Stomach smooth muscle (tissue), 2 donors: ENCODE data around the gene INSYN1.
"Not testable (repeated sequence)": the region's sequence is repeated elsewhere in the genome, so short reads cannot be mapped to it uniquely, and the experiment has no call there.

Experiments used
- H3K27ac ChIP-seq: one replicate; pipeline ENCODE4 v1.7.0; 2013; ENCODE audit warnings: mild to moderate bottlenecking, low read length, inconsistent platforms
- H3K27me3 ChIP-seq, 2 donors: one replicate each; pipeline ENCODE4 v1.7.0; 2013; ENCODE audit warnings: low read length in 2 of 2; ENCODE audit not compliant: insufficient read depth in 2 of 2, control insufficient read depth in 1 of 2
- H3K36me3 ChIP-seq, 2 donors: one replicate each; pipeline ENCODE4 v1.7.0; 2013; ENCODE audit warnings: low read length in 2 of 2; ENCODE audit not compliant: control insufficient read depth in 2 of 2, insufficient read depth in 2 of 2
- H3K4me1 ChIP-seq: one replicate; pipeline ENCODE4 v1.7.0; 2013; ENCODE audit warnings: low read length; ENCODE audit not compliant: control insufficient read depth, insufficient read depth
- H3K4me3 ChIP-seq, 2 donors: one replicate each; pipeline ENCODE4 v1.7.0; 2013; ENCODE audit warnings: low read length in 2 of 2
- H3K9ac ChIP-seq, 2 donors: one replicate each; pipeline ENCODE4 v1.7.0; 2013; ENCODE audit warnings: low read length in 2 of 2, mild to moderate bottlenecking in 1 of 2
- H3K9me3 ChIP-seq, 2 donors: one replicate each; pipeline ENCODE4 v1.7.0; 2013; ENCODE audit warnings: low read length in 2 of 2; ENCODE audit not compliant: control insufficient read depth in 2 of 2
- donor health status: healthy.
- donor health status: Pancreatic carcinoma.

Gene INSYN1

GRCh38 chr15:73712107-73712506 is 41.0 kb downstream of the INSYN1 start:
- peaks cover 44 to 50% of the 10 kb centered on the region in 2 donors for H3K36me3 ChIP-seq

GRCh38 chr15:73711526-73711925 is 41.6 kb downstream of the INSYN1 start:
- Histone ChIP-seq H3K4me3 (no peak overlapping the region), H3K27me3 (no peaks in the 10 kb centered on the region), H3K4me1 (no peaks in the 10 kb centered on the region), H3K27ac (no peak overlapping the region), H3K9me3 (no peaks in the 10 kb centered on the region), H3K36me3 (peaks cover 47 to 56% of the 10 kb centered on the region in 2 donors), H3K9ac (no peak overlapping the region)

More at GRCh38 chr15:73712107-73712506, 41.0 kb downstream of the INSYN1 start:
- Histone ChIP-seq H3K4me3 (no peak overlapping the region), H3K27ac (no peak overlapping the region), H3K9ac (no peak overlapping the region), H3K4me1 (no peaks in the 10 kb centered on the region), H3K9me3 (no peaks in the 10 kb centered on the region), H3K27me3 (no peaks in the 10 kb centered on the region)

- H3K36me3 ChIP-seq: peaks cover 54 to 59% of the 10 kb centered on the region in 2 donors
- H3K4me1 ChIP-seq: peaks cover under 1% of the 10 kb centered on the region
- H3K4me3 ChIP-seq: no peak overlapping the region
- H3K27ac ChIP-seq: no peak overlapping the region
- H3K9ac ChIP-seq: no peak overlapping the region
- no peaks in the 10 kb centered on the region for H3K27me3 ChIP-seq
- no peaks in the 10 kb centered on the region for H3K9me3 ChIP-seq
Observed at GRCh38 chr15:73710321-73710720, 42.8 kb downstream of the INSYN1 start.

- Histone ChIP-seq H3K4me1 (peaks cover 7% of the 10 kb centered on the region), H3K4me3 (no peak overlapping the region), H3K36me3 (peaks cover 55 to 62% of the 10 kb centered on the region in 2 donors), H3K27ac (no peak overlapping the region), H3K9ac (no peak overlapping the region), H3K27me3 (no peaks in the 10 kb centered on the region), H3K9me3 (no peaks in the 10 kb centered on the region)
Observed at GRCh38 chr15:73709686-73710085, 43.5 kb downstream of the INSYN1 start.

- Histone ChIP-seq H3K36me3 (peaks cover 56 to 62% of the 10 kb centered on the region in 2 donors), H3K4me3 (no peak overlapping the region), H3K4me1 (peaks cover 8% of the 10 kb centered on the region), H3K27me3 (no peaks in the 10 kb centered on the region), H3K9me3 (no peaks in the 10 kb centered on the region), H3K9ac (no peak overlapping the region), H3K27ac (no peak overlapping the region)
Observed at GRCh38 chr15:73709241-73709640, 43.9 kb downstream of the INSYN1 start.

- no peaks in the 10 kb centered on the region for H3K9me3 ChIP-seq
- no peaks in the 10 kb centered on the region for H3K27me3 ChIP-seq
- H3K36me3 ChIP-seq: peaks cover 56 to 58% of the 10 kb centered on the region in 2 donors
- H3K4me1 ChIP-seq: peaks cover 8% of the 10 kb centered on the region
- no peak overlapping the region for H3K9ac ChIP-seq
- no peak overlapping the region for H3K4me3 ChIP-seq
- H3K27ac ChIP-seq: no peak overlapping the region
Observed at GRCh38 chr15:73708691-73709090, 44.5 kb downstream of the INSYN1 start.

GRCh38 chr15:73704869-73705645 is 48.1 kb downstream of the INSYN1 start:
- peaks cover 38 to 40% of the 10 kb centered on the region in 2 donors for H3K36me3 ChIP-seq
- H3K9me3 ChIP-seq: no peaks in the 10 kb centered on the region
- H3K27me3 ChIP-seq: no peaks in the 10 kb centered on the region
- no peak overlapping the region for H3K27ac ChIP-seq
- H3K4me1 ChIP-seq: peaks cover 9% of the 10 kb centered on the region
- H3K4me3 ChIP-seq: no peak overlapping the region
- H3K9ac ChIP-seq: no peak overlapping the region

GRCh38 chr15:73704142-73704868 is 48.8 kb downstream of the INSYN1 start:
- H3K4me3 ChIP-seq, H3K27ac ChIP-seq, H3K9me3 ChIP-seq, H3K9ac ChIP-seq, H3K27me3 ChIP-seq: not testable (repeated sequence)
- Histone ChIP-seq H3K36me3 (peaks cover 31 to 34% of the 10 kb centered on the region in 2 donors), H3K4me1 (peaks cover 11% of the 10 kb centered on the region)

- not testable (repeated sequence) for H3K27me3 ChIP-seq, H3K9me3 ChIP-seq, H3K27ac ChIP-seq, H3K9ac ChIP-seq, H3K4me3 ChIP-seq
- Histone ChIP-seq H3K4me1 (peaks cover 11% of the 10 kb centered on the region), H3K36me3 (peaks cover 27 to 31% of the 10 kb centered on the region in 2 donors)
Observed at GRCh38 chr15:73703601-73704000, 49.5 kb downstream of the INSYN1 start.

- peaks cover 14% of the 10 kb centered on the region for H3K4me1 ChIP-seq
- H3K27ac ChIP-seq, H3K4me3 ChIP-seq, H3K9ac ChIP-seq, H3K27me3 ChIP-seq, H3K9me3 ChIP-seq: not testable (repeated sequence)
- H3K36me3 ChIP-seq: peaks cover 17 to 27% of the 10 kb centered on the region in 2 donors
Observed at GRCh38 chr15:73702311-73703239, 50.6 kb downstream of the INSYN1 start.
